PFSK-1 (cell line): ENCODE data around the gene TAF1C.

Experiments
- FOXP2 ChIP-seq: optimal IDR thresholded peaks from 2 replicates; pipeline ENCODE3; 2011; ENCODE audit warnings: borderline replicate concordance, control low read depth, inconsistent platforms; ENCODE audit not compliant: insufficient read depth; ENCODE audit errors: extremely low read length, extremely low read depth
- POLR2AphosphoS5 ChIP-seq: IDR thresholded peaks from 2 replicates; pipeline ENCODE4 v1.6.1; 2012; ENCODE audit warnings: low read depth, mild to moderate bottlenecking, control low read depth, low read length, moderate library complexity
- SIN3A ChIP-seq: IDR thresholded peaks from 2 replicates; pipeline ENCODE4 v1.6.1; 2012; ENCODE audit warnings: mild to moderate bottlenecking, low read length, moderate library complexity, borderline replicate concordance; ENCODE audit not compliant: insufficient read depth
- TAF1 ChIP-seq: IDR thresholded peaks from 2 replicates; pipeline ENCODE4 v1.6.1; 2012; ENCODE audit warnings: low read length, control low read depth, borderline replicate concordance; ENCODE audit not compliant: insufficient read depth
- TF ChIP-seq, protein P1 (sequence below), 2 experiments: IDR thresholded peaks; 2 replicates each; pipeline versions ENCODE4 v1.6.1 to v1.8.0; 2011 to 2012; ENCODE audit warnings: low read depth in 2 of 2, low read length in 2 of 2, control low read depth in 1 of 2, inconsistent platforms in 1 of 2, mild to moderate bottlenecking in 1 of 2, moderate library complexity in 1 of 2; ENCODE audit not compliant: insufficient read depth in 1 of 2

The TAF1C gene

DNA sequence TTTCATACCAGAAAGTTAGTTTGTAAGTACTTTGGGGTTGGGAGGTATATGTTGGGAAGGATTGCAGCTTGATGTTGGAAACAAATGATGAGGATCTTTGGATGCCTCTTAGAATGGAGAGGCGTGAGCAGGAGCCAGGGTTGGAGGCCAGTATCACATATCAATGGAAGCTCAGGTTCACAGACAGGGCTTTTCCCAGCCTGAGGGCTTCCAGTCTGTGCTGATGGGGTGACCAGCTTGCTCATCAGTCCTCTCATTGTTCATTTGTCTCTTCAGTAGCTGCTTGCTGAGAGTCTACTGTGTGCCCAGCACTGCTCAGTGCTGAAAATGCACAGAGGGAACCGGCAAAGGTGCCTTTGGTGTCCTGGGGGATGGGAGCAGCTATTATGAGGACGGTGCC lies 35.9 kb downstream of the TAF1C start:
- TF ChIP-seq, protein P1, sequence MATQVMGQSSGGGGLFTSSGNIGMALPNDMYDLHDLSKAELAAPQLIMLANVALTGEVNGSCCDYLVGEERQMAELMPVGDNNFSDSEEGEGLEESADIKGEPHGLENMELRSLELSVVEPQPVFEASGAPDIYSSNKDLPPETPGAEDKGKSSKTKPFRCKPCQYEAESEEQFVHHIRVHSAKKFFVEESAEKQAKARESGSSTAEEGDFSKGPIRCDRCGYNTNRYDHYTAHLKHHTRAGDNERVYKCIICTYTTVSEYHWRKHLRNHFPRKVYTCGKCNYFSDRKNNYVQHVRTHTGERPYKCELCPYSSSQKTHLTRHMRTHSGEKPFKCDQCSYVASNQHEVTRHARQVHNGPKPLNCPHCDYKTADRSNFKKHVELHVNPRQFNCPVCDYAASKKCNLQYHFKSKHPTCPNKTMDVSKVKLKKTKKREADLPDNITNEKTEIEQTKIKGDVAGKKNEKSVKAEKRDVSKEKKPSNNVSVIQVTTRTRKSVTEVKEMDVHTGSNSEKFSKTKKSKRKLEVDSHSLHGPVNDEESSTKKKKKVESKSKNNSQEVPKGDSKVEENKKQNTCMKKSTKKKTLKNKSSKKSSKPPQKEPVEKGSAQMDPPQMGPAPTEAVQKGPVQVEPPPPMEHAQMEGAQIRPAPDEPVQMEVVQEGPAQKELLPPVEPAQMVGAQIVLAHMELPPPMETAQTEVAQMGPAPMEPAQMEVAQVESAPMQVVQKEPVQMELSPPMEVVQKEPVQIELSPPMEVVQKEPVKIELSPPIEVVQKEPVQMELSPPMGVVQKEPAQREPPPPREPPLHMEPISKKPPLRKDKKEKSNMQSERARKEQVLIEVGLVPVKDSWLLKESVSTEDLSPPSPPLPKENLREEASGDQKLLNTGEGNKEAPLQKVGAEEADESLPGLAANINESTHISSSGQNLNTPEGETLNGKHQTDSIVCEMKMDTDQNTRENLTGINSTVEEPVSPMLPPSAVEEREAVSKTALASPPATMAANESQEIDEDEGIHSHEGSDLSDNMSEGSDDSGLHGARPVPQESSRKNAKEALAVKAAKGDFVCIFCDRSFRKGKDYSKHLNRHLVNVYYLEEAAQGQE (IDR thresholded peaks at IDR 0.05; ENCODE audit: insufficient read depth in 1 of 2, low read depth in 2 of 2, low read length in 2 of 2) = no peak
- TF ChIP-seq FOXP2 (no peak), SIN3A (no peak), TAF1 (no peak)

DNA sequence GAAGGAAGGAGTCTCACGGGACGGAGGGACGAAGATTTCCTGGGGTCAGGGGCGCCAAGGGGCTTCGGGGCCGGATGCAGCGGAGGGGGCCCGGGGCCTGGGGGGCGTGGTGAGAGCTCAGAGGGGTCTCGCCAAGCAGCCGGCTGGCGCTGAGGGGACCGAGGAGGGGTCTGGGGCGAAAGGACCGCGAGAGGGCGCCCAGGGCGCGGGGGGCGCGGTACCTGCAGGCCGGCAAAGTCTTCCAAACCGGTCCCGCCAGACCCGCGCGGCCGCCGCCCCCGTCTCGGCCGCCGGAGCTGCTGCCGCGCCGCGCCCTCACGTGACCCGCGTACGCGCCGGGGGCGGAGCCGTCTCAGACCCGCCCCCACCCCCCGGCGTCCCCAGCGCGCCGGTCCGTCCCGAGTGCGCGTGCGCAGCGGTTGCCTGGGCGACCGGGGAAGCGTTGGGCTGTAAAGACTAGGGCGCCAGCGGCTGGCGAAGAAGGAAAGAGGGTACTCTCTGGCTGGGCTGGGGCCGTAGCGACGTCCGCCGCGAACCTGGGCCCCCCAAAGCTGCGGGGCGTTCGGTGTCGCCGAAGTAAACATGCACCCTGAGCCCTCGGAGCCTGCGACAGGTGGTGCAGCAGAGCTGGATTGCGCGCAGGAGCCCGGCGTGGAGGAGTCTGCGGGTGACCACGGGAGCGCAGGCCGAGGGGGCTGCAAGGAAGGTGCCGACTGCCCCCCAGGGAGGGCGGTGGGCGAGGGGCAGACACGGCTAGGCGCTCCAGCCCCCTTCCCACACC lies 41.8 kb downstream of the TAF1C start, which contains the start of the genes DNAAF1 and HSDL1:
TSS of gene DNAAF1 (plus strand) at position 450 of the 781 bp plus-strand sequence. CDS start at position 583, 133 bp downstream.
TSS of gene HSDL1 (minus strand) at position 319 of the 781 bp plus-strand sequence. CDS start 13,856 bp downstream, outside the sequence.
- TF ChIP-seq TAF1 (no peak), SIN3A (0 out of 2 replicates have a peak, but pooled peaks have one; percentile 67), FOXP2 (peak; percentile 12), POLR2AphosphoS5 (peak; percentile 54; the same call in 1 of the 2 replicates)

DNA sequence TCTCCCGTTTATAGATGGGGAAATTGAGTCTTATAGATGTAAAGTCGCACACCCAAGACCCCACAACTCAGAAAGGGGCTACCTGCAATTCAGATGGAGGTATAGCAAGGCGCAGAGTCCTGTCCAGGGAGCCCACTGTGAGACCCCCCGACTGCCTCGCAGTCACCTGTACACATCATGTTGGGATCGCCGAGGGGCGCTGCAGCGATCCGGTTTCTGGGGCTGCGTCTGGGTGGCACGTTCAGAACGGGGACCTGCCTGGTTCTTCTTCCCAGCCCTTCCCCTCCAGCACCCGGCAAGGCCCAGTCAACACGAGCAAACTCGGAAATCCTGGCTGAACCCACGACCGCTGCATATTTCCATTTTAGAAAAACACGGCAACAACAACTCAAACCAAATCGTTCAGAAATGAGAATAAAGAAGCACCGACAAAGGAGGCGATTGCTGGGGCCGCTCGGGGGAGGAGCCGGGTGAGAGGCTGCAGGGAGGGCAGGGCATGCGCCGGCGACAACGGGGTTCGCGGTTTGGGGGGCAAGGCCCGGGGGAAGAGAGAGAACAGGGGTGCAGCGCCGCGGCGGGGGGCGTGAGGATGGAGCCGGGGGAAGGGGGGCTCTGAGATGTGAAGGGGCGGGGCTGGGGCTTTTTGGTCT lies 42.5 kb downstream of the TAF1C start:
- TF ChIP-seq POLR2AphosphoS5 = no peak
- TF ChIP-seq TAF1 = no peak

DNA sequence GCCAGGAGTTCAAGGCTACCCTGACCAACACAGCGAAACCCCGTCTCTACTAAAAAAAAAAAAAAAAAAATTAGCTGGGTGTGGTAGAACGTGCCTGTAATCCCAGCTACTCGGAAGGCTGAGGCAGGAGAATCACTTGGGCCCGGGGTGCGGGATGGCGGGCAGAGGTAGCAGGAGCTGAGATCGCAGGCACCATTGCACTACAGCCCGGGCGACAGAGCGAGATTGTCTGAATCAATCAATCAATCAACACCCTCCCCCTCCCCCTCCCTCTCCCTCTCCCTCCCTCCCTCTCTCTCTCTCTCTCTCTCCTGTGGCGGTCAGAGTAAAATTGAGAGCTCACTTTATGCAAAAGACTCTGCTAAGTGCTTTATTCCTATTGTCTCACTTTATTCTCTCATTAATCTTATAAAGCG lies 43.1 kb downstream of the TAF1C start:
- TF ChIP-seq POLR2AphosphoS5 = no peak

DNA sequence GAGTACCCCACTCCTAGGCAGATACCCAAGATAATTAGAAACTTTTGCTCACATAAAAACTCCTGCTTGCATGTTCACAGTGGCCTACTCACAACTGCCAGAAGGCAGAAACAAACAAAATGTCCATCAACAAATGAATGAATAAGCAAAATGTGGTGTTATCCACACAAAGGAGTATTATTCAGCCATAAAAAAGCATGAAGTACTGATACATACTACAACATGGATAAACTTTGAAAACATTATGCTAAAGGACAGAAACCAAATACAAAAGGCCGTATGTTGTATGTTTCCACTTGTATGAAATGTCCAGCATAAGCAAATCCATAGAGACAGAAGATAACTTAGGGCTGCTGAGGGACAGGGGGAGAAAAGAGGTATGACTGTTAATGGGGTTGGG lies 43.8 kb downstream of the TAF1C start:
- TF ChIP-seq FOXP2 = no peak
- TF ChIP-seq TAF1 = no peak
- TF ChIP-seq POLR2AphosphoS5 = no peak
- TF ChIP-seq, protein P1 (IDR thresholded peaks at IDR 0.05; ENCODE audit: insufficient read depth in 1 of 2, low read depth in 2 of 2, low read length in 2 of 2) = no peak
- no peak for TF ChIP-seq SIN3A

DNA sequence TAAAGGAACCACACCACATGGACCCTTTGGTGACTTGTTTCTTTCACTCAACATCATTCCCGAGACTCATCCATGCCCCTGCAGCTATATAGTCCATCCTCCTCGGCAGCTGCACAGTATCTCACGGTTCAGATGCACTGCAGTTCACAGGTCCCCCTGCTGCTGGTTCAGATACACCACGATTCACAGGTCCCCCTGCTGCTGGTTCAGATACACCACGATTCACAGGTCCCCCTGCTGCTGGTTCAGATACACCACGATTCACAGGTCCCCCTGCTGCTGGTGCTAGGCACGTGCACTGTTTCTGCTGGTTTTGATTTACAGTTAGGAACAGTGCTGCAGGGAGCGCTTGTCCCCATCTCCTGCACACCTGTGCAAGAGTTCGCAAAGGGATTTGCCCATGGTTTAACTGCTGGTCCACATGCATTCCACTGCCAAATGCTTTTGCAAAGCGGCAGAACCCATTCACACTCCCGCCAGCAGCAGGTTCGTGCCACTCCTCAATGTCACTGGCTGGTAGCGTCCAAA lies 45.6 kb downstream of the TAF1C start:
- no peak for TF ChIP-seq SIN3A
- no peak for TF ChIP-seq TAF1
- no peak for TF ChIP-seq POLR2AphosphoS5
- TF ChIP-seq FOXP2 = no peak
- TF ChIP-seq, protein P1 (IDR thresholded peaks at IDR 0.05; ENCODE audit: insufficient read depth in 1 of 2, low read depth in 2 of 2, low read length in 2 of 2) = no peak
